PC-3 (cell line): Measurements from ENCODE around the gene OGA.

ENCODE experiments used
- CTCF ChIP-seq: fragments of 300-600 bp; sonication (generic); conservative IDR thresholded peaks from 2 replicates; pipeline ENCODE4 v1.5.1; 2017; ENCODE audit warnings: antibody characterized with exemption, low read depth, mild to moderate bottlenecking, low read length
- EZH2 ChIP-seq: fragments of 300-600 bp; sonication (generic); IDR thresholded peaks from one replicate; pipeline ENCODE4 v1.6.1; 2017; ENCODE audit warnings: antibody characterized with exemption, mild to moderate bottlenecking, low read length; ENCODE audit not compliant: unreplicated experiment

DNA sequence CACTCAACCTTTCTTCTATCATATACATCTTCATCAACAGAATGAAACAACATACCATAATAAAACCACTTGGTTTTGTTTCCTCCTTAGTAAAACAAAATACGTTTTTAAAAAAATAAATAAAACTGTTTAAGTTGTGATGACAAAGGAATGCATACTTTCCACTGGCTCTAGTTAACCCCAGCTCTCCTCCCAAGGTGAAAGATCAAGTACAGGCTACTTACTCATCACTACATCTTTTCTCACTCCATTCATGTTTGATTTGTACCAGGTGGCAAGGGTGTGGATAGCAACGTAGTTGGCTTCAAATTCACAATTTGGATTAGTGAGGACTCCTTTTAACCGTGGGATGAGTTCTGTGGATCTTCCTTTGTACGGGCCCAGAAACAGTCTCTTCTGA lies 14.7 kb downstream of the OGA start:
- no peak for TF ChIP-seq CTCF
- TF ChIP-seq EZH2, result no peak
